ENCODE data around the gene PGF. TPM values are rescaled to one million over a fixed set of nuclear protein-coding genes. Genes with fewer than 3 reads are reported as not detected.
A peak's percentile ranks its signal among the peaks of the same experiment; 100 is the strongest.

The PGF gene
- total and polyA plus RNA-seq, 2 of the 13 experiments (the other 11 are each of a cell fraction or from before 2014, with no cell fraction given) = 10.7 to 27.5 TPM

DNA sequence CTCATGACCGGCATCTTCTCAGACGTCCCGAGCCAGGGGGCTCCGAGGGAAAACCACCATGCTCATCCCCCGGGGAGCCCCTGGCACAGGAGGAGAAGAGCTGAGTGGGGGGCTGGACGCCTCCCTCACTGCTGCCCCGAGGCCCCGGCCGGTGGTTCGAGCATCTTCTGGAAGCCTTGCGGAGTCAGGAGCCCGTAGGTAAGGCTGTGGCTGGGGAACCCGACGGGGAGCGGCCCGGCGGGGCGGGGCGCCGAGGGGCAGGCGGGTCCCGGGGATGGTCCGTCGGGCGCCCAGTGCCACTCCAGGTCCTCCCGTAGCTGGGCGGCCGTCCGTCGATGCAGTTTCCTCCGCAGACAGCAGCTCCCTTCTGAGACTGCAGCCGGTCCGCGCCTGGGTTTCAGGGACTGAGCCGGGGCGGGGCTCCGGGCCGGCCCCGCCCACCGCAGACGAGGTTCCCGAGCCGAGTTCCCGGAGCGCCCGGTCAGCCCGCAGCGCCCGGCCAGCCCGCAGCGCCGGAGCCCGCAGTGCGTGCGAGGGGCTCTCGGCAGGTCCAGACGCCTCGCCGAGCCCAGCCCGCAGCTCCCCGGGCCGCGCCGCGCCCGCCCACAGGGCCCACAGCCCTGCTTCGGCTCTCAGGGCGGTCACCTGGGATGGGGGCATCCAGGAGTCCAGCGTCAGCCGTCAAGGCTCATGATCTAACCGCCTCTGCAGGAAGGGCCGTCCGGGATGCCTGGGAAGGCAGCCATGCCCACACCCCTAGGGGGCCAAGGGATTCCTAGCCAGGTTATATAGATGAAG is at the start of gene PGF (continued):
- TF ChIP-seq SIN3A (IDR thresholded peaks at IDR 0.05; ENCODE audit: borderline replicate concordance, low read depth, low read length) = peak; percentile 75; the same call in 1 of the 2 replicates
- TF ChIP-seq, protein P1, sequence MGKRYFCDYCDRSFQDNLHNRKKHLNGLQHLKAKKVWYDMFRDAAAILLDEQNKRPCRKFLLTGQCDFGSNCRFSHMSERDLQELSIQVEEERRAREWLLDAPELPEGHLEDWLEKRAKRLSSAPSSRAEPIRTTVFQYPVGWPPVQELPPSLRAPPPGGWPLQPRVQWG (CRISPR knock-in tag; IDR thresholded peaks at IDR 0.05; ENCODE audit: borderline replicate concordance, low read depth) = no peak
- TF ChIP-seq, protein P2, sequence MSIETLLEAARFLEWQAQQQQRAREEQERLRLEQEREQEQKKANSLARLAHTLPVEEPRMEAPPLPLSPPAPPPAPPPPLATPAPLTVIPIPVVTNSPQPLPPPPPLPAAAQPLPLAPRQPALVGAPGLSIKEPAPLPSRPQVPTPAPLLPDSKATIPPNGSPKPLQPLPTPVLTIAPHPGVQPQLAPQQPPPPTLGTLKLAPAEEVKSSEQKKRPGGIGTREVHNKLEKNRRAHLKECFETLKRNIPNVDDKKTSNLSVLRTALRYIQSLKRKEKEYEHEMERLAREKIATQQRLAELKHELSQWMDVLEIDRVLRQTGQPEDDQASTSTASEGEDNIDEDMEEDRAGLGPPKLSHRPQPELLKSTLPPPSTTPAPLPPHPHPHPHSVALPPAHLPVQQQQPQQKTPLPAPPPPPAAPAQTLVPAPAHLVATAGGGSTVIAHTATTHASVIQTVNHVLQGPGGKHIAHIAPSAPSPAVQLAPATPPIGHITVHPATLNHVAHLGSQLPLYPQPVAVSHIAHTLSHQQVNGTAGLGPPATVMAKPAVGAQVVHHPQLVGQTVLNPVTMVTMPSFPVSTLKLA (IDR thresholded peaks at IDR 0.05) = no peak
- no peak for TF ChIP-seq HIVEP1 (CRISPR knock-in tag; IDR thresholded peaks at IDR 0.05)
- TF ChIP-seq FOXA1 (IDR thresholded peaks at IDR 0.05) = no peak
- TF ChIP-seq FOXA1 (CRISPR knock-in tag; IDR thresholded peaks at IDR 0.05) = no peak
- TF ChIP-seq ZNF550 (CRISPR knock-in tag; IDR thresholded peaks at IDR 0.05; ENCODE audit: borderline replicate concordance) = no peak
- TF ChIP-seq, protein P3, sequence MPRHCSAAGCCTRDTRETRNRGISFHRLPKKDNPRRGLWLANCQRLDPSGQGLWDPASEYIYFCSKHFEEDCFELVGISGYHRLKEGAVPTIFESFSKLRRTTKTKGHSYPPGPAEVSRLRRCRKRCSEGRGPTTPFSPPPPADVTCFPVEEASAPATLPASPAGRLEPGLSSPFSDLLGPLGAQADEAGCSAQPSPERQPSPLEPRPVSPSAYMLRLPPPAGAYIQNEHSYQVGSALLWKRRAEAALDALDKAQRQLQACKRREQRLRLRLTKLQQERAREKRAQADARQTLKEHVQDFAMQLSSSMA (CRISPR knock-in tag; IDR thresholded peaks at IDR 0.05) = no peak
- 0 out of 2 replicates have a peak, but pooled peaks have one; percentile 25 for TF ChIP-seq THAP11 (CRISPR knock-in tag; IDR thresholded peaks at IDR 0.05)
- TF ChIP-seq HDAC6 (IDR thresholded peaks at IDR 0.05; ENCODE audit: low read depth, low read length) = no peak
- no peak for TF ChIP-seq ZNF33B (CRISPR knock-in tag; IDR thresholded peaks at IDR 0.05)
- TF ChIP-seq REPIN1 (CRISPR knock-in tag; IDR thresholded peaks at IDR 0.05; ENCODE audit: borderline replicate concordance, low read depth) = no peak
- no peak for TF ChIP-seq ZNF292 (CRISPR knock-in tag; IDR thresholded peaks at IDR 0.05; ENCODE audit: borderline replicate concordance, low read depth)
- 0 out of 2 replicates have a peak, but pooled peaks have one; percentile 51 for TF ChIP-seq ZNF672 (CRISPR knock-in tag; IDR thresholded peaks at IDR 0.05)
- 0 out of 2 replicates have a peak, but pooled peaks have one; percentile 42 for TF ChIP-seq ZNF782 (CRISPR knock-in tag; IDR thresholded peaks at IDR 0.05; ENCODE audit: borderline replicate concordance)
- 0 out of 2 replicates have a peak, but pooled peaks have one; percentile 25 for TF ChIP-seq ZKSCAN8 (CRISPR knock-in tag; IDR thresholded peaks at IDR 0.05; ENCODE audit: borderline replicate concordance)
- TF ChIP-seq MTA3 (CRISPR knock-in tag; IDR thresholded peaks at IDR 0.05) = no peak
- no peak for TF ChIP-seq JDP2 (CRISPR knock-in tag; IDR thresholded peaks at IDR 0.05; ENCODE audit: borderline replicate concordance)
- no peak for TF ChIP-seq PCBP1 (IDR thresholded peaks at IDR 0.05; ENCODE audit: borderline replicate concordance, low read depth, low read length)
- no peak for TF ChIP-seq HMG20B (CRISPR knock-in tag; conservative IDR thresholded peaks at IDR 0.05)
- 0 out of 2 replicates have a peak, but pooled peaks have one; percentile 29 for TF ChIP-seq ZNF333 (CRISPR knock-in tag; IDR thresholded peaks at IDR 0.05; ENCODE audit: borderline replicate concordance)
- TF ChIP-seq ZNF607 (CRISPR knock-in tag; IDR thresholded peaks at IDR 0.05; ENCODE audit: borderline replicate concordance) = peak; percentile 87
- peak; percentile 57 for TF ChIP-seq RNF2 (conservative IDR thresholded peaks at IDR 0.05; ENCODE audit: low read depth)
- no peak for TF ChIP-seq HDAC1 (CRISPR knock-in tag; IDR thresholded peaks at IDR 0.05)
- no peak for TF ChIP-seq RFX1 (IDR thresholded peaks at IDR 0.05)
- peak; percentile 81; the same call in 1 of the 2 replicates for TF ChIP-seq ZNF776 (CRISPR knock-in tag; IDR thresholded peaks at IDR 0.05)
- TF ChIP-seq HNF4A (CRISPR knock-in tag; IDR thresholded peaks at IDR 0.05) = no peak
- TF ChIP-seq ZNF768 (CRISPR knock-in tag; IDR thresholded peaks at IDR 0.05) = no peak; the same call in 1 of the 2 replicates
- no peak for TF ChIP-seq NFYC (CRISPR knock-in tag; IDR thresholded peaks at IDR 0.05)
- peak; percentile 25; the same call in 1 of the 2 replicates for TF ChIP-seq ISL2 (CRISPR knock-in tag; IDR thresholded peaks at IDR 0.05)
